A673 (cell line): ENCODE results near the gene ZNF366.

ENCODE experiments used
- EZH2 ChIP-seq: fragments of 200-600 bp; sonication (generic); IDR thresholded peaks from 2 replicates; pipeline ENCODE4 v1.6.1; 2017; ENCODE audit warnings: borderline replicate concordance, low read depth, mild to moderate bottlenecking, mixed read lengths, antibody characterized with exemption, low read length; ENCODE audit not compliant: poor library complexity, severe bottlenecking
- TF ChIP-seq, protein P1 (sequence below): fragments of 300-800, 200-600 bp; sonication (generic); conservative IDR thresholded peaks from 2 replicates; pipeline ENCODE4 v1.5.1; 2017; ENCODE audit warnings: low read depth, mild to moderate bottlenecking, antibody characterized with exemption, low read length, moderate library complexity, mixed read lengths

DNA sequence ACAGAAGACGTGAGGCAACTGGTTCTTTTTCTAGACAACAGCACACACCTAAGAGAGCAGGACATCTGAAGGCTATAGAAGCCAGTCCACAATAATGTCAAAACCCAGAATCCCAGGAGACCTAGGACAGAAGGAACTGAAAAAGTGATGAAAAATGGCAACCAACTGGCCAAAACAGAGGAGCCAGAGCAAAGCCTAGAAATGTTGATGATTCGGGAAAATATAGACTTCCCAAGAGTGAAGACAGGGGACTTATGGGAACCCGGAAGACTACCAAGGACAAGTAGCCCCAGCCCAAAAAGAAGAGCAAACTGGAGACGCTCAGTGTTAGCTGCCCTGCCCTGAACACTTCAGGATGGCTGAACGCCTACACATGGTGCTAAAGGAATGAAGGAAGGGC lies 43.4 kb upstream of the ZNF366 start:
- TF ChIP-seq, protein P1, sequence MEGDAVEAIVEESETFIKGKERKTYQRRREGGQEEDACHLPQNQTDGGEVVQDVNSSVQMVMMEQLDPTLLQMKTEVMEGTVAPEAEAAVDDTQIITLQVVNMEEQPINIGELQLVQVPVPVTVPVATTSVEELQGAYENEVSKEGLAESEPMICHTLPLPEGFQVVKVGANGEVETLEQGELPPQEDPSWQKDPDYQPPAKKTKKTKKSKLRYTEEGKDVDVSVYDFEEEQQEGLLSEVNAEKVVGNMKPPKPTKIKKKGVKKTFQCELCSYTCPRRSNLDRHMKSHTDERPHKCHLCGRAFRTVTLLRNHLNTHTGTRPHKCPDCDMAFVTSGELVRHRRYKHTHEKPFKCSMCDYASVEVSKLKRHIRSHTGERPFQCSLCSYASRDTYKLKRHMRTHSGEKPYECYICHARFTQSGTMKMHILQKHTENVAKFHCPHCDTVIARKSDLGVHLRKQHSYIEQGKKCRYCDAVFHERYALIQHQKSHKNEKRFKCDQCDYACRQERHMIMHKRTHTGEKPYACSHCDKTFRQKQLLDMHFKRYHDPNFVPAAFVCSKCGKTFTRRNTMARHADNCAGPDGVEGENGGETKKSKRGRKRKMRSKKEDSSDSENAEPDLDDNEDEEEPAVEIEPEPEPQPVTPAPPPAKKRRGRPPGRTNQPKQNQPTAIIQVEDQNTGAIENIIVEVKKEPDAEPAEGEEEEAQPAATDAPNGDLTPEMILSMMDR: no peak
- no peak for TF ChIP-seq EZH2
